HG03558 (cell line): Measurements from ENCODE around the gene MPDZ.
"Not testable (repeated sequence)": the region's sequence is repeated elsewhere in the genome, so short reads cannot be mapped to it uniquely, and the experiment has no call there.

ENCODE experiments used
- ATAC-seq: cut with Tn5 transposase; IDR thresholded peaks from one replicate; pipeline ENCODE4 v1.9.1; 2021; ENCODE audit warnings: moderate number of reproducible peaks; ENCODE audit not compliant: unreplicated experiment; ENCODE audit errors: extremely low read depth

The MPDZ gene

GRCh38 chr9:13266167-13266566 lies 13.3 kb downstream of the MPDZ start:
- no peak for ATAC-seq

- ATAC-seq = no peak
Observed at GRCh38 chr9:13264788-13265187, 14.7 kb downstream of the MPDZ start.

GRCh38 chr9:13263511-13263910 lies 16.0 kb downstream of the MPDZ start:
- ATAC-seq = no peak

- ATAC-seq = no peak
Observed at GRCh38 chr9:13252852-13253251, 26.6 kb downstream of the MPDZ start.

- ATAC-seq = no peak
Observed at GRCh38 chr9:13244181-13244580, 35.3 kb downstream of the MPDZ start.

- no peak for ATAC-seq
Observed at GRCh38 chr9:13241283-13241682, 38.2 kb downstream of the MPDZ start.

- ATAC-seq = no peak
Observed at GRCh38 chr9:13239660-13240059, 39.8 kb downstream of the MPDZ start.

GRCh38 chr9:13239208-13239607 lies 40.3 kb downstream of the MPDZ start:
- no peak for ATAC-seq

GRCh38 chr9:13234932-13235331 lies 44.6 kb downstream of the MPDZ start:
- ATAC-seq = no peak

GRCh38 chr9:13228431-13228830 lies 51.1 kb downstream of the MPDZ start:
- ATAC-seq = no peak

- ATAC-seq = no peak
Observed at GRCh38 chr9:13224366-13224765, 55.1 kb downstream of the MPDZ start.

GRCh38 chr9:13222733-13223132 lies 56.8 kb downstream of the MPDZ start:
- ATAC-seq = not testable (repeated sequence)

GRCh38 chr9:13221741-13222140 lies 57.8 kb downstream of the MPDZ start:
- ATAC-seq = no peak

GRCh38 chr9:13220837-13221236 lies 58.7 kb downstream of the MPDZ start:
- ATAC-seq = no peak

GRCh38 chr9:13215791-13216554 lies 63.5 kb downstream of the MPDZ start:
- ATAC-seq = no peak

GRCh38 chr9:13213998-13214397 lies 65.5 kb downstream of the MPDZ start:
- ATAC-seq = no peak

GRCh38 chr9:13213337-13213736 lies 66.2 kb downstream of the MPDZ start:
- no peak for ATAC-seq

GRCh38 chr9:13210306-13210705 lies 69.2 kb downstream of the MPDZ start:
- ATAC-seq = no peak

- no peak for ATAC-seq
Observed at GRCh38 chr9:13209498-13209897, 70.0 kb downstream of the MPDZ start.

- ATAC-seq = no peak
Observed at GRCh38 chr9:13205824-13206223, 73.7 kb downstream of the MPDZ start.

- ATAC-seq = no peak
Observed at GRCh38 chr9:13190040-13190439, 89.5 kb downstream of the MPDZ start.

GRCh38 chr9:13189362-13189761 lies 90.1 kb downstream of the MPDZ start:
- no peak for ATAC-seq
